PC-9 (cell line): Measurements from ENCODE around the gene RYR3.

ENCODE experiments used
- CTCF ChIP-seq: fragments of 200-600 bp; sonication (generic); conservative IDR thresholded peaks from 2 replicates; pipeline ENCODE4 v1.6.1; 2017; ENCODE audit warnings: mixed run types, antibody characterized with exemption, mild to moderate bottlenecking, moderate library complexity
- EZH2 ChIP-seq: fragments of 200-600 bp; sonication (generic); IDR thresholded peaks from 2 replicates; pipeline ENCODE4 v1.8.0; 2017; ENCODE audit warnings: antibody characterized with exemption, low read depth

DNA sequence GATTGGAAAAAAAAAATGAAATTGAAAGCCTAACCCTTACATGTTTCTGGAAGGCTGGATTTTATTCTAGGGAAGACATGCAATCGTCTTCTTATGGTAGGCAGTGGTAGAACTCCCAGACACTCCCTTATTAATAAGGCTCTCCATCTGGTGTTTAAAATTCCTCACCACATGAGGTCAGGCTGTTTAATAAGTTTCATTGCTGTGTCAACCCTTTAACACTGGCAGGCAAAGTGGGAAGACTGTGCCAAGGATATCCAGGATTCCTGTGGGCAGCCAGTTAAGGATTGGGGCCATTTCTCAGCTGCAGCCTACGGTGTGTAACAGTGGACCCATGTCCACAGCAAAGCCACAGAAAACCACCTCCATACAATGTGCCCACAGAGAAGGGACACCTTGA is 432.0 kb downstream of the RYR3 start:
- no peak for TF ChIP-seq CTCF
- TF ChIP-seq EZH2: no peak
